ENCODE data around the gene FBXO21.

FBXO21 gene

DNA sequence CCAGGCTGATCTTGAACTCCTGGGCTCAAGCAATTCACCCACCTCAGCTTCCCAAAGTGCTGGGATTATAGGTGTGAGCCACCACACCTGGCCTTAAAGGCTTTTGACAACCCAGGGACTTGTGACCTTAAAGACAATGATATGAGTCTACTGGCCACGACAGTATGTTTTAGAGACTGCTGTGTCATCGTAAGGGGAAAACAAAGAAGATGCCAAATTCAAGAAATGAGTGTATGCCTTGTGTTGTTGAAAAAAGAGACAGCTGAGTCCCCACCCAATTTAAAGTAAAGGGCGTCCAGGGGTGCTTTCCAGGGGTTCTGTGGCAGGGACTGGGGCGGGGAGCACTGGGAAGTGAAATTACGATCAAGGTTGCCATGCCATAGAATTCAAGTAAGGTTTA lies 26.4 kb upstream of the FBXO21 start:
- H3K79me2 ChIP-seq (ENCODE audit: control insufficient read depth, insufficient read depth, low read length, unreplicated experiment), result no peaks in the 10 kb centered on the region

GRCh38 chr12:117214797-117215196 lies 24.5 kb upstream of the FBXO21 start:
- H3K27ac ChIP-seq (ENCODE audit: low read depth, low read length), result no peak overlapping the region
- no peak overlapping the region for H2AFZ ChIP-seq (ENCODE audit: low read length, unreplicated experiment)
- H3K36me3 ChIP-seq (ENCODE audit: insufficient read depth, low read length), result no peaks in the 10 kb centered on the region
- no peaks in the 10 kb centered on the region for H3K4me1 ChIP-seq (ENCODE audit: control insufficient read depth, insufficient read depth, low read length, unreplicated experiment)
- H3K4me3 ChIP-seq (ENCODE audit: low read depth, low read length), result no peak overlapping the region
- no peaks in the 10 kb centered on the region for H3K79me2 ChIP-seq (ENCODE audit: control insufficient read depth, insufficient read depth, low read length, unreplicated experiment)
- peaks cover 73% of the 10 kb centered on the region for H3K27me3 ChIP-seq (ENCODE audit: insufficient read depth, low read length)

More for the DNA sequence above, 26.4 kb upstream of the FBXO21 start:
- Histone ChIP-seq H3K27me3 (ENCODE audit: insufficient read depth, low read length) (peaks cover 64% of the 10 kb centered on the region), H2AFZ (ENCODE audit: low read length, unreplicated experiment) (no peak overlapping the region), H3K27ac (ENCODE audit: low read depth, low read length) (no peak overlapping the region), H3K4me3 (ENCODE audit: low read depth, low read length) (no peak overlapping the region), H3K4me1 (ENCODE audit: control insufficient read depth, insufficient read depth, low read length, unreplicated experiment) (no peaks in the 10 kb centered on the region), H3K36me3 (ENCODE audit: insufficient read depth, low read length) (no peaks in the 10 kb centered on the region)

DNA sequence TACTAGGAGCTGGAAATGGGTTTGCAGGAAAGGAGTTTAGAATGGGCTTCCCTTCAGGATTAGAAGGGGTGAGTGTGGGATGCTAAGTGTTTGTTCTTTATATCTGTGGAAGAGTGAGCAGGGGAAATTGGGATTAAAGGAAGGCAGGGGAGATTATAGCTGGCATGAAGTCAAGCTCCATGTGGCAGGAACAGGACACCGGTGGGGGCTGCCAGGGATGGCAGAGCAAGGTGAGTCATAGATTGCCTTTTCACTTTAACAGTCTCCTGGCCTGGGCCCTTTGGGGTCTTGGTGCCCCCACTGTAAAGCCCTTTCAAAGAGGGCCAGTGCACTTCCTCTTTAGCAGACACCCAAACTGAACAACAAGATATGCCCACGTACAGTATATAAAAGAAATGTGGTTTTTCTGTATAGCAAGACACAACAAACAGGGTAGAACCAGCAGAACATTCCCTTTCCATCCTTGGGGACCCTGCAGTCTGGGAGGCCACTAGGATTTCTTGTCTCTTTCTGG lies 23.1 kb upstream of the FBXO21 start:
- no peak overlapping the region for H3K27ac ChIP-seq (ENCODE audit: low read depth, low read length)
- no peak overlapping the region for H3K4me3 ChIP-seq (ENCODE audit: low read depth, low read length)
- H3K4me1 ChIP-seq (ENCODE audit: control insufficient read depth, insufficient read depth, low read length, unreplicated experiment), result no peaks in the 10 kb centered on the region
- H3K79me2 ChIP-seq (ENCODE audit: control insufficient read depth, insufficient read depth, low read length, unreplicated experiment), result no peaks in the 10 kb centered on the region
- peaks cover 80% of the 10 kb centered on the region for H3K27me3 ChIP-seq (ENCODE audit: insufficient read depth, low read length)
- no peak overlapping the region for H2AFZ ChIP-seq (ENCODE audit: low read length, unreplicated experiment)
- H3K36me3 ChIP-seq (ENCODE audit: insufficient read depth, low read length), result no peaks in the 10 kb centered on the region

- peaks cover 80% of the 10 kb centered on the region for H3K27me3 ChIP-seq (ENCODE audit: insufficient read depth, low read length)
- no peak overlapping the region for H3K4me3 ChIP-seq (ENCODE audit: low read depth, low read length)
- no peaks in the 10 kb centered on the region for H3K4me1 ChIP-seq (ENCODE audit: control insufficient read depth, insufficient read depth, low read length, unreplicated experiment)
- no peak overlapping the region for H3K27ac ChIP-seq (ENCODE audit: low read depth, low read length)
- H3K79me2 ChIP-seq (ENCODE audit: control insufficient read depth, insufficient read depth, low read length, unreplicated experiment), result no peaks in the 10 kb centered on the region
- H2AFZ ChIP-seq (ENCODE audit: low read length, unreplicated experiment), result no peak overlapping the region
- H3K36me3 ChIP-seq (ENCODE audit: insufficient read depth, low read length), result no peaks in the 10 kb centered on the region
Measured at GRCh38 chr12:117212563-117213190, 22.4 kb upstream of the FBXO21 start.

DNA sequence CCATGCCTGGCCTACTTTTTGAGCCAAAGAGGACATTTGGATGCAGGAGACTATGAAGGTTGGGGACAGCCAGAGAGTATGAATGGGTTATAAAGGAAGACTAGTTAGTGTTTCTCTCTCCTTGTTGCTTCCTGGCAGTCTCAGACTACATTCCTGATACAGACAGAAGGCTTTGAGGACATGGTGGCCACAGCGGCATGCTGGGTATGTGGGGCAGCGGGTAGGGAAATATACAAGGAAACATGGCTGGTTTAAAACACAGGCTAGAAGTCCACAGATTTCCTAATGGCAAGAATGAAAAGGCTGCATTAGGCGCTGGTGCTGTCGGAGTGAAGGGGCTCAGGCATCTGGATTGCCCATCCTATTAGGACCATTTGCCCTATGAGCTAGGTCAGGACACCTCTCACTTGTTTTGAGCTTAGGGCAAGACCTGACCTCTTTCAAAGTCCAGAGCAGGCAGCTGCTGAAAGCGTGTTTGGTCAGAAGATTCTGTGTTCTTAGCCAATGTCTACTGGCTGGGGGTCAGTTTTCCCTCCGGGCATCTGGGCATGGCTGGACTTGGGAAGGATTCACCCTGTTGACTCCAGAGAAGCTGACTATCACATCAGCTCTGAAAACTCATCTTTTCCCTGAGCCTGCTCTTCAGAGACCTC lies 20.1 kb upstream of the FBXO21 start:
- Histone ChIP-seq H3K79me2 (ENCODE audit: control insufficient read depth, insufficient read depth, low read length, unreplicated experiment) (no peaks in the 10 kb centered on the region), H3K36me3 (ENCODE audit: insufficient read depth, low read length) (no peaks in the 10 kb centered on the region), H3K4me3 (ENCODE audit: low read depth, low read length) (no peak overlapping the region), H2AFZ (ENCODE audit: low read length, unreplicated experiment) (no peak overlapping the region), H3K27me3 (ENCODE audit: insufficient read depth, low read length) (peaks cover 76% of the 10 kb centered on the region), H3K27ac (ENCODE audit: low read depth, low read length) (no peak overlapping the region), H3K4me1 (ENCODE audit: control insufficient read depth, insufficient read depth, low read length, unreplicated experiment) (no peaks in the 10 kb centered on the region)

DNA sequence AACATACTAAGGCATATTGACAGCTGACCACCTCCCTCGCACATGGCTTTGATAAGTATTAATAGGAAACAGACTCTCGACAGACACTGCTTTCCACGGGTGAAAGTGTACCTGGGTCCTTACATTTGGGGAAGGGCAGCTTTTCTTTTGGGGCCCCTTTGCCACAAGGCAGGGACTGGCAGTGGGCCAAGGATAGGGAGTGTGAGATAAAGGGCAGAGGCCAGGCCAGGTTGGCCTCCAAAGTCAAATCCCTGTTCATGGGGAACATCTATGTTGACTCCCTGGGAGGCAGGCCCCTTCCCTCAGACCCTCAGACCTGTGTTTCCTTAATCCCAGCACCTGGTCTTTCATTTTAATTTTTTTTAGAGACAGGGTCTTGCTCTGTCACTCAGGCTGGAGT lies 19.4 kb upstream of the FBXO21 start:
- Histone ChIP-seq H3K27me3 (ENCODE audit: insufficient read depth, low read length) (peaks cover 74% of the 10 kb centered on the region), H3K36me3 (ENCODE audit: insufficient read depth, low read length) (no peaks in the 10 kb centered on the region)

GRCh38 chr12:117208811-117209455 lies 18.7 kb upstream of the FBXO21 start:
- Histone ChIP-seq H3K36me3 (ENCODE audit: insufficient read depth, low read length) (no peaks in the 10 kb centered on the region), H3K4me1 (ENCODE audit: control insufficient read depth, insufficient read depth, low read length, unreplicated experiment) (no peaks in the 10 kb centered on the region), H3K27ac (ENCODE audit: low read depth, low read length) (no peak overlapping the region), H2AFZ (ENCODE audit: low read length, unreplicated experiment) (no peak overlapping the region), H3K79me2 (ENCODE audit: control insufficient read depth, insufficient read depth, low read length, unreplicated experiment) (no peaks in the 10 kb centered on the region), H3K27me3 (ENCODE audit: insufficient read depth, low read length) (peaks cover 72% of the 10 kb centered on the region), H3K4me3 (ENCODE audit: low read depth, low read length) (no peak overlapping the region)

More for the DNA sequence above, 19.4 kb upstream of the FBXO21 start:
- Histone ChIP-seq H3K4me1 (ENCODE audit: control insufficient read depth, insufficient read depth, low read length, unreplicated experiment) (no peaks in the 10 kb centered on the region), H2AFZ (ENCODE audit: low read length, unreplicated experiment) (no peak overlapping the region), H3K79me2 (ENCODE audit: control insufficient read depth, insufficient read depth, low read length, unreplicated experiment) (no peaks in the 10 kb centered on the region), H3K27ac (ENCODE audit: low read depth, low read length) (no peak overlapping the region), H3K4me3 (ENCODE audit: low read depth, low read length) (no peak overlapping the region)

GRCh38 chr12:117208206-117208605 lies 17.9 kb upstream of the FBXO21 start:
- Histone ChIP-seq H3K36me3 (ENCODE audit: insufficient read depth, low read length) (no peaks in the 10 kb centered on the region), H3K79me2 (ENCODE audit: control insufficient read depth, insufficient read depth, low read length, unreplicated experiment) (no peaks in the 10 kb centered on the region), H3K4me3 (ENCODE audit: low read depth, low read length) (no peak overlapping the region), H3K27ac (ENCODE audit: low read depth, low read length) (no peak overlapping the region), H3K27me3 (ENCODE audit: insufficient read depth, low read length) (peaks cover 70% of the 10 kb centered on the region), H2AFZ (ENCODE audit: low read length, unreplicated experiment) (no peak overlapping the region), H3K4me1 (ENCODE audit: control insufficient read depth, insufficient read depth, low read length, unreplicated experiment) (no peaks in the 10 kb centered on the region)

DNA sequence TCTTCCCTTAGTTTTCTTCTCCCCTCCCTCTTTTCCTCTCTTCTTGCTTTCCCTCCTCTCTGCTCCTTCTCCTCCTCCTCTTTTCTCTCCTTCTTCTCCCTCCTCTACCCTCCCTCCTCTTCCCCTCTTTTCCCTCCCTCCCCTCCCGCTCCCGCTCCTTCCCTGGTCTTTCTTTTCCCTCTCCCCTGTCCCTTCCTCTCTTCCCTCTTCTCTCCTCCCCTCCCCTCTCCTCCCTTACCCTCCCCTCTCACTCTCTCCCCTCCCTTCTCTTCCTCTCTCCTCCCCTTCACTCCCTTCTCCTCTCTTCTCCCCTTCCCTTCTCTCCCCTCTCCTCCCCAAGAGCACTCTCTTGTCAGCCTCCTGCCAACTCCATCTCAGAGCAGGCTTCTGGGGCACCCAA lies 17.4 kb upstream of the FBXO21 start:
- H3K27ac ChIP-seq (ENCODE audit: low read depth, low read length), result no peak overlapping the region
- no peak overlapping the region for H3K4me3 ChIP-seq (ENCODE audit: low read depth, low read length)
- no peaks in the 10 kb centered on the region for H3K79me2 ChIP-seq (ENCODE audit: control insufficient read depth, insufficient read depth, low read length, unreplicated experiment)
- no peaks in the 10 kb centered on the region for H3K4me1 ChIP-seq (ENCODE audit: control insufficient read depth, insufficient read depth, low read length, unreplicated experiment)
- H3K36me3 ChIP-seq (ENCODE audit: insufficient read depth, low read length), result no peaks in the 10 kb centered on the region
- H3K27me3 ChIP-seq (ENCODE audit: insufficient read depth, low read length), result peaks cover 70% of the 10 kb centered on the region
- H2AFZ ChIP-seq (ENCODE audit: low read length, unreplicated experiment), result no peak overlapping the region

- Histone ChIP-seq H3K4me3 (ENCODE audit: low read depth, low read length) (no peak overlapping the region), H3K79me2 (ENCODE audit: control insufficient read depth, insufficient read depth, low read length, unreplicated experiment) (no peaks in the 10 kb centered on the region), H3K27ac (ENCODE audit: low read depth, low read length) (no peak overlapping the region), H3K4me1 (ENCODE audit: control insufficient read depth, insufficient read depth, low read length, unreplicated experiment) (no peaks in the 10 kb centered on the region), H2AFZ (ENCODE audit: low read length, unreplicated experiment) (no peak overlapping the region), H3K36me3 (ENCODE audit: insufficient read depth, low read length) (no peaks in the 10 kb centered on the region), H3K27me3 (ENCODE audit: insufficient read depth, low read length) (peaks cover 43% of the 10 kb centered on the region)
Measured at GRCh38 chr12:117202556-117202955, 12.3 kb upstream of the FBXO21 start.

GRCh38 chr12:117202033-117202432 lies 11.8 kb upstream of the FBXO21 start:
- no peak overlapping the region for H3K4me3 ChIP-seq (ENCODE audit: low read depth, low read length)
- H3K4me1 ChIP-seq (ENCODE audit: control insufficient read depth, insufficient read depth, low read length, unreplicated experiment), result no peaks in the 10 kb centered on the region
- no peak overlapping the region for H2AFZ ChIP-seq (ENCODE audit: low read length, unreplicated experiment)

More at GRCh38 chr12:117202033-117202432, 11.8 kb upstream of the FBXO21 start:
- Histone ChIP-seq H3K27me3 (ENCODE audit: insufficient read depth, low read length) (peaks cover 44% of the 10 kb centered on the region), H3K79me2 (ENCODE audit: control insufficient read depth, insufficient read depth, low read length, unreplicated experiment) (no peaks in the 10 kb centered on the region), H3K27ac (ENCODE audit: low read depth, low read length) (no peak overlapping the region), H3K36me3 (ENCODE audit: insufficient read depth, low read length) (no peaks in the 10 kb centered on the region)

Measured in ACC112 (cell line).